GM12878 (cell line): ENCODE results near the gene USP2. TPM values are rescaled to one million over a fixed set of nuclear protein-coding genes. Genes with fewer than 3 reads are reported as not detected.
A peak's percentile ranks its signal among the peaks of the same experiment; 100 is the strongest.

Experiments
- ATAC-seq: fragments of 200-7000 bp; cut with Tn5 transposase; 3 replicates; pipeline ENCODE4 v1.9.1; 2020; ENCODE audit warnings: mild to moderate bottlenecking, moderate library complexity
- Bru-seq: library from RNA; stranded (reverse); fragments of 400-500 nt; gene quantifications from one replicate; lab custom pipeline; 2021; lab: Mats Ljungman, UMichigan
- BruChase-seq, 2 experiments: library from RNA; stranded (reverse); fragments of 400-500 nt; gene quantifications; one replicate each; lab custom pipeline; 2021; lab: Mats Ljungman, UMichigan
- BruUV-seq: library from RNA; stranded (reverse); fragments of 400-500 nt; replicated peaks from 2 replicates; lab custom pipeline; 2021; lab: Mats Ljungman, UMichigan
- CTCF ChIA-PET: fragments of 300-600 bp; sonication (Branson Sonifier 250); formaldehyde crosslinking; extraction: SDS; loops from one replicate; lab custom pipeline; 2021; ENCODE audit warnings: inconsistent platforms; lab: Yijun Ruan, JAX
- POLR2A ChIA-PET: fragments of 350-600 bp; formaldehyde crosslinking; extraction: SDS; loops from one replicate; lab custom pipeline; 2021; ENCODE audit warnings: inconsistent platforms; lab: Charles Lee
- RAD21 ChIA-PET: fragments of 300-600 bp; sonication (Branson Sonifier 250); formaldehyde crosslinking; loops from one replicate; lab custom pipeline; 2023; ENCODE audit warnings: antibody characterized with exemption; ENCODE audit not compliant: unreplicated experiment; lab: Charles Lee
- SMC1A ChIA-PET: fragments of 300-600 bp; sonication (Branson Sonifier 250); formaldehyde crosslinking; loops from one replicate; lab custom pipeline; 2023; ENCODE audit not compliant: unreplicated experiment, uncharacterized antibody; lab: Charles Lee
- DNase-seq: peaks from one replicate; pipeline ENCODE4 v3.0.0-alpha.2; 2011; ENCODE audit warnings: low read depth, low spot score
- FAIRE-seq: peaks from 3 replicates; lab custom pipeline; 2011; peaks lifted over from hg19 to GRCh38; lab: Jason Lieb, UNC
- H2AFZ ChIP-seq: 2 replicates; pipeline ENCODE4 v1.6.0; 2011; ENCODE audit warnings: low read depth, low read length, control low read depth; ENCODE audit not compliant: control insufficient read depth
- H3K27ac ChIP-seq: 2 replicates; pipeline ENCODE4 v1.5.1; 2011; ENCODE audit warnings: control low read depth; ENCODE audit not compliant: control insufficient read depth, insufficient read depth
- H3K27me3 ChIP-seq, 2 experiments: replicated peaks in 1 of 2; 2 replicates each; pipeline versions ENCODE4 v1.6.0 to v1.6.1; 2011; ENCODE audit warnings: low read length in 1 of 2; ENCODE audit not compliant: control insufficient read depth in 2 of 2, insufficient read depth in 2 of 2
- H3K36me3 ChIP-seq, 2 experiments: 2 replicates each; pipeline ENCODE4 v1.5.1; 2011; ENCODE audit warnings: low read length in 1 of 2; ENCODE audit not compliant: control insufficient read depth in 2 of 2, insufficient read depth in 2 of 2
- H3K4me1 ChIP-seq: 2 replicates; pipeline ENCODE4 v1.6.1; 2011; ENCODE audit warnings: mild to moderate bottlenecking, low read length, moderate library complexity, mixed read lengths; ENCODE audit not compliant: control insufficient read depth, insufficient read depth
- H3K4me2 ChIP-seq: 2 replicates; pipeline ENCODE4 v1.6.0; 2011; ENCODE audit warnings: control low read depth; ENCODE audit not compliant: control insufficient read depth, insufficient read depth
- H3K4me3 ChIP-seq: fragments of 200-600 bp; sonication (generic); 2 replicates; pipeline ENCODE4 v1.5.1; 2016
- H3K79me2 ChIP-seq: 2 replicates; pipeline ENCODE4 v1.6.0; 2011; ENCODE audit warnings: low read length; ENCODE audit not compliant: control insufficient read depth, insufficient read depth
- H3K9ac ChIP-seq: 2 replicates; pipeline ENCODE4 v1.8.0; 2011; ENCODE audit warnings: low read length, control low read depth, mixed read lengths; ENCODE audit not compliant: control insufficient read depth, insufficient read depth
- H3K9me3 ChIP-seq: replicated peaks from 3 replicates; pipeline ENCODE4 v1.5.1; 2011; ENCODE audit warnings: mild to moderate bottlenecking, low read length; ENCODE audit not compliant: control insufficient read depth, insufficient read depth
- H4K20me1 ChIP-seq: 2 replicates; pipeline ENCODE4 v1.6.0; 2011; ENCODE audit not compliant: control insufficient read depth, insufficient read depth
- CEBPB ChIP-seq, 2 experiments: fragments of 150-350 bp in 1 of 2; IDR thresholded peaks; 2 replicates each; pipeline ENCODE4 v1.6.1; 2012 to 2014; ENCODE audit warnings: low read depth in 2 of 2, low read length in 2 of 2, borderline replicate concordance in 1 of 2, inconsistent platforms in 1 of 2
- TAF1 ChIP-seq: IDR thresholded peaks from 2 replicates; pipeline ENCODE4 v1.6.1; 2011; ENCODE audit warnings: mild to moderate bottlenecking, low read depth, low read length, borderline replicate concordance
- YY1 ChIP-seq: IDR thresholded peaks from 2 replicates; pipeline ENCODE4 v1.6.1; 2011; ENCODE audit warnings: low read depth, mild to moderate bottlenecking, low read length
- ZNF207 ChIP-seq: fragments of 450-650 bp; IDR thresholded peaks from 2 replicates; pipeline ENCODE4 v1.6.1; 2014; ENCODE audit warnings: antibody characterized with exemption, mild to moderate bottlenecking, borderline replicate concordance
- ZZZ3 ChIP-seq: IDR thresholded peaks from 2 replicates; pipeline ENCODE4 v1.6.1; 2011; ENCODE audit warnings: low read depth; ENCODE audit not compliant: control insufficient read depth, insufficient read length
- WGBS: methylation state at CpG from one replicate; pipeline ENCODE4 v1.1.6; 2016; ENCODE audit warnings: low lambda C conversion rate; ENCODE audit not compliant: insufficient replicate concordance, insufficient coverage; ENCODE audit errors: missing lambda C conversion rate; 5-methylcytosine and 5-hydroxymethylcytosine counted together
- in situ Hi-C: fragments of 300-500 bp; cut with MboI; formaldehyde crosslinking; loops from 9 replicates; pipeline ENCODE4 v1.14.3; 2018; ENCODE audit warnings: mixed read lengths
- intact Hi-C: fragments of 100-400 bp; cut with micrococcal nuclease; formaldehyde crosslinking; loops from one replicate; pipeline ENCODE4 v1.14.2; 2022; ENCODE audit not compliant: unreplicated experiment
- long read RNA-seq, 2 experiments: library from polyadenylated mRNA; unstranded; transcript quantifications; one replicate each; pipeline ENCODE4 v2.0.0, GENCODE V29; 2019 to 2020
- polyA minus RNA-seq, 3 experiments: library from RNA; depleted of rRNA, polyadenylated mRNA; stranded (reverse); fragments of >200 nt; gene quantifications; 2 replicates each; pipeline ENCODE4 v1.2.3, GENCODE V29; 2011
- polyA plus RNA-seq, 11 experiments: library from polyadenylated mRNA; depleted of rRNA in 4 of 11; unstranded in 6 of 11; stranded (reverse) in 5 of 11; fragments of >200 nt; fragmentation: Nextera tagmentation in 4 of 11; fragmentation: Illumina TruSeq in 1 of 11; extraction: Ambion mirVana in 4 of 11; extraction: Trizol in 1 of 11; gene quantifications; 1 replicate in 1 of 11; 2 replicates in 10 of 11; pipeline versions ENCODE4 v1.2.1 to v1.2.3, GENCODE V29; 2011 to 2016; ENCODE audit warnings: inconsistent platforms in 2 of 11, missing spikeins in 2 of 11, low read depth in 1 of 11
- total RNA-seq, 4 experiments: library from RNA; depleted of rRNA in 3 of 4; stranded (reverse); fragments of >200 nt in 3 of 4; fragmentation: Illumina TruSeq in 1 of 4; extraction: Trizol in 1 of 4; gene quantifications; 2 replicates each; pipeline versions ENCODE4 v1.2.1 to v1.2.3, GENCODE V29; 2013 to 2021
- TF ChIP-seq, protein P1 (sequence below): fragments of 450-650 bp; formaldehyde crosslinking; IDR thresholded peaks from 2 replicates; pipeline ENCODE4 v1.4.0; 2020; ENCODE audit warnings: mild to moderate bottlenecking, moderate library complexity
- TF ChIP-seq, protein P2 (sequence below): IDR thresholded peaks from 2 replicates; pipeline ENCODE4 v1.6.1; 2011; ENCODE audit warnings: low read depth, low read length, improper control_type of control experiment, borderline replicate concordance

Gene USP2, protein sequence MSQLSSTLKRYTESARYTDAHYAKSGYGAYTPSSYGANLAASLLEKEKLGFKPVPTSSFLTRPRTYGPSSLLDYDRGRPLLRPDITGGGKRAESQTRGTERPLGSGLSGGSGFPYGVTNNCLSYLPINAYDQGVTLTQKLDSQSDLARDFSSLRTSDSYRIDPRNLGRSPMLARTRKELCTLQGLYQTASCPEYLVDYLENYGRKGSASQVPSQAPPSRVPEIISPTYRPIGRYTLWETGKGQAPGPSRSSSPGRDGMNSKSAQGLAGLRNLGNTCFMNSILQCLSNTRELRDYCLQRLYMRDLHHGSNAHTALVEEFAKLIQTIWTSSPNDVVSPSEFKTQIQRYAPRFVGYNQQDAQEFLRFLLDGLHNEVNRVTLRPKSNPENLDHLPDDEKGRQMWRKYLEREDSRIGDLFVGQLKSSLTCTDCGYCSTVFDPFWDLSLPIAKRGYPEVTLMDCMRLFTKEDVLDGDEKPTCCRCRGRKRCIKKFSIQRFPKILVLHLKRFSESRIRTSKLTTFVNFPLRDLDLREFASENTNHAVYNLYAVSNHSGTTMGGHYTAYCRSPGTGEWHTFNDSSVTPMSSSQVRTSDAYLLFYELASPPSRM
- total RNA-seq (2013; cell fraction: nucleolus; rRNA removed): 0.69 TPM in 1 of 2 replicates, not detected in the other
- total RNA-seq (2014; rRNA removed) (not detected in 2 replicates), total RNA-seq (2014; rRNA removed; fragmentation: Illumina TruSeq; extraction: Trizol) (not detected in 2 replicates), total RNA-seq (2021) (0.13 TPM in 1 of 2 replicates, not detected in the other), polyA plus RNA-seq (2011; rRNA removed) (0.04 TPM in 1 of 2 replicates, not detected in the other), polyA plus RNA-seq (2014; fragmentation: Illumina TruSeq; extraction: Trizol) (0.09 TPM in 1 of 2 replicates, not detected in the other), polyA plus RNA-seq (2014; fragmentation: Nextera tagmentation; extraction: Ambion mirVana) (under 1 TPM in 1 of 2 experiments, not detected in 1; 0.04 TPM), polyA plus RNA-seq (2014; rRNA removed) (0.03 TPM in 2 replicates), polyA plus RNA-seq (2016; fragmentation: Nextera tagmentation; extraction: Ambion mirVana) (under 1 TPM in 1 of 2 experiments, not detected in 1; 0.11 TPM), polyA minus RNA-seq (2011; rRNA and poly(A)+ RNA removed) (0.93 TPM in 1 of 2 replicates, not detected in the other), Bru-seq, nascent RNA (percentile 18 among the genes with signal in this experiment), BruChase-seq, experiment 1, labeled RNA remaining after a 6-hour chase (percentile 7 among the genes with signal in this experiment), BruChase-seq, experiment 2, labeled RNA remaining after a 2-hour chase (percentile 8 among the genes with signal in this experiment)
- polyA plus RNA-seq (2011; ENCODE audit: low read depth): not detected
- 0.12 and 0.17 TPM in 2 replicates for polyA plus RNA-seq (2011; cell fraction: cytosol; rRNA removed)
- 0.06 and 0.07 TPM in 2 replicates for polyA plus RNA-seq (2011; cell fraction: nucleus; rRNA removed)
- polyA plus RNA-seq (2012): 0.03 and 0.07 TPM in 2 replicates
- polyA minus RNA-seq (2011; cell fraction: cytosol; rRNA and poly(A)+ RNA removed): 0.62 TPM in 1 of 2 replicates, not detected in the other
- polyA minus RNA-seq (2011; cell fraction: nucleus; rRNA and poly(A)+ RNA removed): 0.19 TPM in 1 of 2 replicates, not detected in the other
- long read RNA-seq, experiment 1: 0 reads
- long read RNA-seq, experiment 2: 0 reads

GRCh38 chr11:119381181-119381988, at the start of gene USP2:
Gene USP2, minus strand, starts transcription at chr11:119381690. Its CDS starts 8,210 bp downstream, at chr11:119373480.
- intact Hi-C loops: no loop called here
- TF ChIP-seq CEBPB (IDR thresholded peaks at IDR 0.05; ENCODE audit: borderline replicate concordance in 1 of 2, low read depth in 2 of 2, low read length in 2 of 2) (no peak), YY1 (no peak), TAF1 (no peak), ZZZ3 (no peak), ZNF207 (no peak)
- TF ChIP-seq, protein P1, sequence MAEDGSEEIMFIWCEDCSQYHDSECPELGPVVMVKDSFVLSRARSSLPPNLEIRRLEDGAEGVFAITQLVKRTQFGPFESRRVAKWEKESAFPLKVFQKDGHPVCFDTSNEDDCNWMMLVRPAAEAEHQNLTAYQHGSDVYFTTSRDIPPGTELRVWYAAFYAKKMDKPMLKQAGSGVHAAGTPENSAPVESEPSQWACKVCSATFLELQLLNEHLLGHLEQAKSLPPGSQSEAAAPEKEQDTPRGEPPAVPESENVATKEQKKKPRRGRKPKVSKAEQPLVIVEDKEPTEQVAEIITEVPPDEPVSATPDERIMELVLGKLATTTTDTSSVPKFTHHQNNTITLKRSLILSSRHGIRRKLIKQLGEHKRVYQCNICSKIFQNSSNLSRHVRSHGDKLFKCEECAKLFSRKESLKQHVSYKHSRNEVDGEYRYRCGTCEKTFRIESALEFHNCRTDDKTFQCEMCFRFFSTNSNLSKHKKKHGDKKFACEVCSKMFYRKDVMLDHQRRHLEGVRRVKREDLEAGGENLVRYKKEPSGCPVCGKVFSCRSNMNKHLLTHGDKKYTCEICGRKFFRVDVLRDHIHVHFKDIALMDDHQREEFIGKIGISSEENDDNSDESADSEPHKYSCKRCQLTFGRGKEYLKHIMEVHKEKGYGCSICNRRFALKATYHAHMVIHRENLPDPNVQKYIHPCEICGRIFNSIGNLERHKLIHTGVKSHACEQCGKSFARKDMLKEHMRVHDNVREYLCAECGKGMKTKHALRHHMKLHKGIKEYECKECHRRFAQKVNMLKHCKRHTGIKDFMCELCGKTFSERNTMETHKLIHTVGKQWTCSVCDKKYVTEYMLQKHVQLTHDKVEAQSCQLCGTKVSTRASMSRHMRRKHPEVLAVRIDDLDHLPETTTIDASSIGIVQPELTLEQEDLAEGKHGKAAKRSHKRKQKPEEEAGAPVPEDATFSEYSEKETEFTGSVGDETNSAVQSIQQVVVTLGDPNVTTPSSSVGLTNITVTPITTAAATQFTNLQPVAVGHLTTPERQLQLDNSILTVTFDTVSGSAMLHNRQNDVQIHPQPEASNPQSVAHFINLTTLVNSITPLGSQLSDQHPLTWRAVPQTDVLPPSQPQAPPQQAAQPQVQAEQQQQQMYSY: no peak
- TF ChIP-seq, protein P2, sequence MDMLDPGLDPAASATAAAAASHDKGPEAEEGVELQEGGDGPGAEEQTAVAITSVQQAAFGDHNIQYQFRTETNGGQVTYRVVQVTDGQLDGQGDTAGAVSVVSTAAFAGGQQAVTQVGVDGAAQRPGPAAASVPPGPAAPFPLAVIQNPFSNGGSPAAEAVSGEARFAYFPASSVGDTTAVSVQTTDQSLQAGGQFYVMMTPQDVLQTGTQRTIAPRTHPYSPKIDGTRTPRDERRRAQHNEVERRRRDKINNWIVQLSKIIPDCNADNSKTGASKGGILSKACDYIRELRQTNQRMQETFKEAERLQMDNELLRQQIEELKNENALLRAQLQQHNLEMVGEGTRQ: peak; percentile 20; the same call in 1 of the 2 replicates

More at GRCh38 chr11:119381181-119381988, at the start of gene USP2:
- peaks cover 0 to 8% of the 10 kb centered on the region in 2 experiments; a peak in 3 of 4 replicates for H3K27me3 ChIP-seq
- in situ Hi-C loops: no loop called here
- DNase-seq (peak; percentile 48), ATAC-seq (peak; percentile 99), FAIRE-seq (peak; percentile 77)
- H3K4me1 ChIP-seq: 0 out of 2 replicates have a peak, but pooled peaks cover 3% of the 10 kb centered on the region
- no peaks in the 10 kb centered on the region for H4K20me1 ChIP-seq
- SMC1A ChIA-PET: interaction anchor here (0.9 to 1.5 kb wide), 3 partner anchors 9 to 94 kb away, joined by 3 to 9 read pairs (median 7); no protein-coding TSS in a partner anchor
- H3K79me2 ChIP-seq: no peaks in the 10 kb centered on the region
- CTCF ChIA-PET: interaction anchor here (0.7 to 17.9 kb wide), 13 partner anchors 10 to 212 kb away, joined by 3 to 183 read pairs (median 5); partner anchors contain the start of gene NLRX1
- under 1% methylated on average over 53 of the region's 54 CpGs for WGBS
- peak within 1 kb of the TSS; percentile 92 for H3K4me2 ChIP-seq
- no peaks in the 10 kb centered on the region for H3K9me3 ChIP-seq
- RAD21 ChIA-PET: interaction anchor here (0.8 kb wide), 1 partner anchor 94 kb away, joined by 5 read pairs; no protein-coding TSS in a partner anchor
- no TSS peak for BruUV-seq
- H3K4me3 ChIP-seq: peak within 1 kb of the TSS; percentile 40; the same call in 1 of the 2 replicates
- H3K9ac ChIP-seq: no peak within 1 kb of the TSS
- POLR2A ChIA-PET: interaction anchor here (0.6 to 0.7 kb wide), 2 partner anchors 25 to 323 kb away, joined by 4 to 5 read pairs; no protein-coding TSS in a partner anchor
- no peaks in the 10 kb centered on the region for H3K36me3 ChIP-seq
- H2AFZ ChIP-seq: peak within 1 kb of the TSS; percentile 77
- H3K27ac ChIP-seq: no peak within 1 kb of the TSS
